ENCODE data around the gene AKT2. TPM values are rescaled to one million over a fixed set of nuclear protein-coding genes. Genes with fewer than 3 reads are reported as not detected.

The AKT2 gene
- total RNA-seq, 1 experiment from 2014 or later: 80.6 TPM

GRCh38 chr19:40305403-40305802 lies 20.3 kb upstream of the AKT2 start:
- H3K4me2 ChIP-seq (ENCODE audit: low read length): no peak overlapping the region
- H3K27me3 ChIP-seq (ENCODE audit: low read length): no peaks in the 10 kb centered on the region
- no peak overlapping the region for H3K9ac ChIP-seq (ENCODE audit: low read length)
- no peak overlapping the region for H2AFZ ChIP-seq (ENCODE audit: low read length)
- CTCF ChIA-PET: interaction anchor here (0.7 to 1.1 kb wide), 5 partner anchors 17 to 216 kb away, joined by 3 to 5 read pairs (median 4); no protein-coding TSS in a partner anchor
- POLR2A ChIA-PET (ENCODE audit: unreplicated experiment): interaction anchor here (0.6 kb wide), 1 partner anchor 380 kb away, joined by 3 read pairs; no protein-coding TSS in a partner anchor
- no peaks in the 10 kb centered on the region for H3K79me2 ChIP-seq (ENCODE audit: low read length)
- no peaks in the 10 kb centered on the region for H3K4me1 ChIP-seq (ENCODE audit: insufficient read depth, low read length)
- H3K36me3 ChIP-seq (ENCODE audit: low read depth, low read length): no peaks in the 10 kb centered on the region
- BruUV-seq (replicated peaks): no TSS peak
- H3K27ac ChIP-seq (ENCODE audit: low read length): no peak overlapping the region
- DNase-seq: peak; percentile 71
- H3F3A ChIP-seq (ENCODE audit: low read length, unreplicated experiment): no peaks in the 10 kb centered on the region
- H3K9me2 ChIP-seq (replicated peaks; ENCODE audit: low read length): no peaks in the 10 kb centered on the region
- H3K4me3 ChIP-seq (ENCODE audit: low read length): no peak overlapping the region
- intact Hi-C loops (cut with micrococcal nuclease): no loop called here
- peak; percentile 71 for ATAC-seq
- TF ChIP-seq EZH2phosphoT487 (IDR thresholded peaks at IDR 0.05; ENCODE audit: borderline replicate concordance, low read length) (no peak), EZH2 (IDR thresholded peaks at IDR 0.05; ENCODE audit: low read length, unreplicated experiment) (no peak)
- TF ChIP-seq, protein P1, sequence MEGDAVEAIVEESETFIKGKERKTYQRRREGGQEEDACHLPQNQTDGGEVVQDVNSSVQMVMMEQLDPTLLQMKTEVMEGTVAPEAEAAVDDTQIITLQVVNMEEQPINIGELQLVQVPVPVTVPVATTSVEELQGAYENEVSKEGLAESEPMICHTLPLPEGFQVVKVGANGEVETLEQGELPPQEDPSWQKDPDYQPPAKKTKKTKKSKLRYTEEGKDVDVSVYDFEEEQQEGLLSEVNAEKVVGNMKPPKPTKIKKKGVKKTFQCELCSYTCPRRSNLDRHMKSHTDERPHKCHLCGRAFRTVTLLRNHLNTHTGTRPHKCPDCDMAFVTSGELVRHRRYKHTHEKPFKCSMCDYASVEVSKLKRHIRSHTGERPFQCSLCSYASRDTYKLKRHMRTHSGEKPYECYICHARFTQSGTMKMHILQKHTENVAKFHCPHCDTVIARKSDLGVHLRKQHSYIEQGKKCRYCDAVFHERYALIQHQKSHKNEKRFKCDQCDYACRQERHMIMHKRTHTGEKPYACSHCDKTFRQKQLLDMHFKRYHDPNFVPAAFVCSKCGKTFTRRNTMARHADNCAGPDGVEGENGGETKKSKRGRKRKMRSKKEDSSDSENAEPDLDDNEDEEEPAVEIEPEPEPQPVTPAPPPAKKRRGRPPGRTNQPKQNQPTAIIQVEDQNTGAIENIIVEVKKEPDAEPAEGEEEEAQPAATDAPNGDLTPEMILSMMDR (conservative IDR thresholded peaks at IDR 0.05; ENCODE audit: low read depth, low read length): peak; percentile 74
- no peaks in the 10 kb centered on the region for H4K20me1 ChIP-seq (ENCODE audit: low read length)
- H3K9me3 ChIP-seq (ENCODE audit: low read length): no peaks in the 10 kb centered on the region

DNA sequence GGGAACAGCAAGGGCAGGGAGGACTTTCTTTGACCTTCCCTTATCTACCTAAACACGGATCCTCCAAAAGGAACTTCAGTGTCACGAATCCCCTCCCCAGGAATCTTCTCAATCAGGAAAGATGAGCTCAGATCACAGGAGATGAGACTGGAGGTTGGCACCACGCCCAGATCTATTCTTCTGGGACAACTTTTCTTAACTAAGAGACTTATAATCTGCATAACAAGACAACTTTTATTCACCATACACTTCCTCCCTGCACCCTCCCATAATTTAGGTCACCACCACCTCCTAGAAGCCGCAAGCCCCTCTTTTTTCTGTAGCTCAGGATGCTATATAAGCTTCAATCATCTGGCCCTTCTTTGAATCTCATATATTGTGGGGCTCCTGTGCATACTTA lies 19.2 kb upstream of the AKT2 start:
- DNase-seq (no peak), ATAC-seq (no peak)
- Histone ChIP-seq H2AFZ (ENCODE audit: low read length) (no peak overlapping the region), H3K9me3 (ENCODE audit: low read length) (no peaks in the 10 kb centered on the region), H3K4me1 (ENCODE audit: insufficient read depth, low read length) (no peaks in the 10 kb centered on the region), H3K27ac (ENCODE audit: low read length) (no peak overlapping the region), H4K20me1 (ENCODE audit: low read length) (no peaks in the 10 kb centered on the region), H3K4me3 (ENCODE audit: low read length) (no peak overlapping the region), H3K9ac (ENCODE audit: low read length) (no peak overlapping the region), H3K27me3 (ENCODE audit: low read length) (no peaks in the 10 kb centered on the region), H3K36me3 (ENCODE audit: low read depth, low read length) (no peaks in the 10 kb centered on the region), H3K4me2 (ENCODE audit: low read length) (no peak overlapping the region), H3K9me2 (replicated peaks; ENCODE audit: low read length) (no peaks in the 10 kb centered on the region), H3K79me2 (ENCODE audit: low read length) (no peaks in the 10 kb centered on the region), H3F3A (ENCODE audit: low read length, unreplicated experiment) (no peaks in the 10 kb centered on the region)
- BruUV-seq (replicated peaks): no TSS peak
- POLR2A ChIA-PET (ENCODE audit: unreplicated experiment): no interaction called here
- TF ChIP-seq EZH2phosphoT487 (IDR thresholded peaks at IDR 0.05; ENCODE audit: borderline replicate concordance, low read length) (no peak), EZH2 (IDR thresholded peaks at IDR 0.05; ENCODE audit: low read length, unreplicated experiment) (no peak)
- TF ChIP-seq, protein P1 (conservative IDR thresholded peaks at IDR 0.05; ENCODE audit: low read depth, low read length): no peak
- intact Hi-C loops (cut with micrococcal nuclease): loop anchor here (5.0 kb wide), 1 partner anchor 218 kb away; no protein-coding TSS in a partner anchor
- CTCF ChIA-PET: no interaction called here

DNA sequence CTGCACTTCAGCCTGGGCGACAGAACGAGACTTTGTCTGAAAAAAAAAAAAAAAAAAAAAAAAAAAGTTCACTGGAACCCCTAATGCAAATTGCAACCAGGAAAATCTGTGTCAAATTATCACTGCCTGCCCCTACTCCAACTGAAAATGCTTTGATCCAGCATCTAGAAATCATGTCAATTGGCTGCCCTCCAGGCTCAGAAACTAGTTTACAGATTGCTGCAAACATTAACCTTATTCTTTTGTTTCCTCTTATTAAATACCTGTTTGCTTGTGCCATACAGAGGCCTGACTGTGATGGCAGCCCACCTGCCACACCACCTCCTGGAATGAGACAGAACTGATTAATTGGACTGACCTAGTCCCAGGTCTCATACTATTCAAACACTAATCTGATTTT lies 18.6 kb upstream of the AKT2 start:
- no peak overlapping the region for H3K27ac ChIP-seq (ENCODE audit: low read length)
- no peak overlapping the region for H3K9ac ChIP-seq (ENCODE audit: low read length)
- H4K20me1 ChIP-seq (ENCODE audit: low read length): no peaks in the 10 kb centered on the region
- H3K79me2 ChIP-seq (ENCODE audit: low read length): no peaks in the 10 kb centered on the region
- POLR2A ChIA-PET (ENCODE audit: unreplicated experiment): no interaction called here
- BruUV-seq (replicated peaks): no TSS peak
- intact Hi-C loops (cut with micrococcal nuclease): loop anchor here (5.0 kb wide), 1 partner anchor 219 kb away; no protein-coding TSS in a partner anchor
- DNase-seq: no peak
- no peak overlapping the region for H3K4me2 ChIP-seq (ENCODE audit: low read length)
- TF ChIP-seq EZH2 (IDR thresholded peaks at IDR 0.05; ENCODE audit: low read length, unreplicated experiment) (no peak), EZH2phosphoT487 (IDR thresholded peaks at IDR 0.05; ENCODE audit: borderline replicate concordance, low read length) (no peak)
- TF ChIP-seq, protein P1 (conservative IDR thresholded peaks at IDR 0.05; ENCODE audit: low read depth, low read length): no peak
- no peaks in the 10 kb centered on the region for H3K4me1 ChIP-seq (ENCODE audit: insufficient read depth, low read length)
- no peaks in the 10 kb centered on the region for H3K9me2 ChIP-seq (replicated peaks; ENCODE audit: low read length)
- H3K27me3 ChIP-seq (ENCODE audit: low read length): no peaks in the 10 kb centered on the region
- CTCF ChIA-PET: no interaction called here
- H3K4me3 ChIP-seq (ENCODE audit: low read length): no peak overlapping the region
- no peak for ATAC-seq
- H3F3A ChIP-seq (ENCODE audit: low read length, unreplicated experiment): no peaks in the 10 kb centered on the region
- H2AFZ ChIP-seq (ENCODE audit: low read length): no peak overlapping the region
- no peaks in the 10 kb centered on the region for H3K9me3 ChIP-seq (ENCODE audit: low read length)
- no peaks in the 10 kb centered on the region for H3K36me3 ChIP-seq (ENCODE audit: low read depth, low read length)
